GM23338 (cell line): Measurements from ENCODE around the gene LARGE1. TPM values are rescaled to one million over a fixed set of nuclear protein-coding genes. Genes with fewer than 3 reads are reported as not detected.

ENCODE experiments used
- ATAC-seq: fragments of 200-7000 bp; cut with Tn5 transposase; 3 replicates; pipeline ENCODE4 v1.9.1; 2020
- DNase-seq: peaks from one replicate; pipeline ENCODE4 v3.0.0-alpha.2; 2015; ENCODE audit warnings: low spot score
- H2AFZ ChIP-seq: fragments of 200-600 bp; sonication (generic); 2 replicates; pipeline ENCODE4 v1.8.0; 2016; ENCODE audit warnings: antibody characterized with exemption, mild to moderate bottlenecking, moderate library complexity
- H3F3A ChIP-seq: fragments of 200-600 bp; sonication (generic); replicated peaks from 2 replicates; pipeline ENCODE4 v1.8.0; 2017; ENCODE audit warnings: antibody characterized with exemption, mixed run types, low read depth
- H3K27ac ChIP-seq: fragments of 200-600 bp; sonication (generic); 2 replicates; pipeline ENCODE4 v1.6.1; 2016; ENCODE audit warnings: low read depth
- H3K27me3 ChIP-seq: fragments of 200-600 bp; sonication (generic); 2 replicates; pipeline ENCODE4 v1.8.0; 2016; ENCODE audit warnings: mild to moderate bottlenecking, mixed run types, moderate library complexity; ENCODE audit not compliant: insufficient read depth
- H3K36me3 ChIP-seq: fragments of 200-600 bp; sonication (generic); 2 replicates; pipeline ENCODE4 v1.8.0; 2016; ENCODE audit warnings: mild to moderate bottlenecking; ENCODE audit not compliant: insufficient read depth
- H3K4me1 ChIP-seq: fragments of 200-600 bp; sonication (generic); 2 replicates; pipeline ENCODE4 v1.8.0; 2016; ENCODE audit warnings: mild to moderate bottlenecking, moderate library complexity; ENCODE audit not compliant: insufficient read depth
- H3K4me2 ChIP-seq: fragments of 200-600 bp; sonication (generic); 2 replicates; pipeline ENCODE4 v1.7.1; 2017; ENCODE audit warnings: mixed run types
- H3K4me3 ChIP-seq: fragments of 200-600 bp; sonication (generic); 2 replicates; pipeline ENCODE4 v1.6.1; 2016; ENCODE audit warnings: mixed run types
- H3K79me2 ChIP-seq: fragments of 200-600 bp; sonication (generic); replicated peaks from 2 replicates; pipeline ENCODE4 v1.8.0; 2017; ENCODE audit warnings: mild to moderate bottlenecking; ENCODE audit not compliant: insufficient read depth
- H3K9me2 ChIP-seq: fragments of 200-600 bp; sonication (generic); 2 replicates; pipeline ENCODE4 v1.8.0; 2017; ENCODE audit not compliant: insufficient read depth
- H4K20me1 ChIP-seq: fragments of 200-600 bp; sonication (generic); replicated peaks from 2 replicates; pipeline ENCODE4 v1.8.0; 2017; ENCODE audit warnings: mild to moderate bottlenecking; ENCODE audit not compliant: insufficient read depth
- H3K27ac Mint-ChIP-seq: 2 replicates; pipeline ENCODE4 v1.8.0; 2020; ENCODE audit warnings: inconsistent platforms, mild to moderate bottlenecking, moderate library complexity, mixed read lengths
- H3K27me3 Mint-ChIP-seq: 3 replicates; pipeline ENCODE4 v1.8.0; 2022; ENCODE audit warnings: low read depth, mild to moderate bottlenecking, moderate library complexity, mixed read lengths, inconsistent platforms; ENCODE audit not compliant: insufficient read depth, poor library complexity
- H3K36me3 Mint-ChIP-seq: 3 replicates; pipeline ENCODE4 v1.8.0; 2021; ENCODE audit warnings: low read depth, mild to moderate bottlenecking, inconsistent platforms, moderate library complexity, mixed read lengths
- H3K4me1 Mint-ChIP-seq: 3 replicates; pipeline ENCODE4 v1.8.0; 2020; ENCODE audit warnings: mild to moderate bottlenecking, inconsistent platforms, mixed read lengths
- H3K4me3 Mint-ChIP-seq: 3 replicates; pipeline ENCODE4 v1.8.0; 2021; ENCODE audit warnings: moderate library complexity, mild to moderate bottlenecking, inconsistent platforms, mixed read lengths
- H3K9me3 Mint-ChIP-seq: 3 replicates; pipeline ENCODE4 v1.8.0; 2020; ENCODE audit warnings: moderate library complexity, mild to moderate bottlenecking, inconsistent platforms, mixed read lengths
- CREB1 ChIP-seq: fragments of 250-450 bp; sonication (Bioruptor Pico); IDR thresholded peaks from 2 replicates; pipeline ENCODE4 v1.5.0; 2020; ENCODE audit warnings: low read depth, mild to moderate bottlenecking, moderate library complexity
- CTCF ChIP-seq, 2 experiments: fragments of 200-600 bp in 1 of 2; sonication (generic) in 1 of 2; conservative IDR thresholded peaks; 2 replicates each; pipeline versions ENCODE4 v1.5.1 to v1.6.1; 2016 to 2017; ENCODE audit warnings: antibody characterized with exemption in 2 of 2, low read depth in 2 of 2, mild to moderate bottlenecking in 2 of 2, moderate library complexity in 1 of 2
- EZH2 ChIP-seq: fragments of 200-600 bp; sonication (generic); IDR thresholded peaks from one replicate; pipeline ENCODE4 v1.8.0; 2017; ENCODE audit warnings: antibody characterized with exemption, mild to moderate bottlenecking, low read depth; ENCODE audit not compliant: unreplicated experiment
- EZH2phosphoT487 ChIP-seq: fragments of 200-600 bp; sonication (generic); IDR thresholded peaks from one replicate; pipeline ENCODE4 v1.8.1; 2018; ENCODE audit warnings: antibody characterized with exemption; ENCODE audit not compliant: unreplicated experiment
- JUNB ChIP-seq: IDR thresholded peaks from one replicate; pipeline ENCODE4 v1.6.1; 2016; ENCODE audit warnings: antibody characterized with exemption; ENCODE audit not compliant: unreplicated experiment
- NANOG ChIP-seq: IDR thresholded peaks from 2 replicates; pipeline ENCODE4 v1.6.1; 2016; ENCODE audit warnings: antibody characterized with exemption, borderline replicate concordance
- POLR2AphosphoS5 ChIP-seq: IDR thresholded peaks from 2 replicates; pipeline ENCODE4 v1.6.1; 2016; ENCODE audit warnings: antibody characterized with exemption, low read depth
- REST ChIP-seq: IDR thresholded peaks from one replicate; pipeline ENCODE4 v1.6.1; 2018; ENCODE audit warnings: antibody characterized with exemption; ENCODE audit not compliant: unreplicated experiment
- STAT1 ChIP-seq: IDR thresholded peaks from one replicate; pipeline ENCODE4 v1.6.1; 2016; ENCODE audit warnings: antibody characterized with exemption; ENCODE audit not compliant: unreplicated experiment
- ZNF114 ChIP-seq: fragments of 250-450 bp; sonication (Bioruptor Pico); IDR thresholded peaks from 2 replicates; pipeline ENCODE4 v1.5.0; 2020; ENCODE audit warnings: mild to moderate bottlenecking, moderate library complexity
- ZNF331 ChIP-seq: fragments of 250-450 bp; sonication (Bioruptor Pico); IDR thresholded peaks from 2 replicates; pipeline ENCODE4 v1.5.0; 2020; ENCODE audit warnings: low read depth, mild to moderate bottlenecking, moderate library complexity
- ZNF462 ChIP-seq: fragments of 250-450 bp; sonication (Bioruptor Pico); IDR thresholded peaks from 2 replicates; pipeline ENCODE4 v1.5.0; 2020; ENCODE audit warnings: mild to moderate bottlenecking, moderate library complexity
- polyA plus RNA-seq: library from polyadenylated mRNA; unstranded; fragments of >200 nt; fragmentation: Nextera tagmentation; extraction: Ambion mirVana; gene quantifications from 2 replicates; pipeline ENCODE4 v1.2.1, GENCODE V29; 2016
- total RNA-seq: library from RNA; depleted of rRNA; stranded (reverse); fragments of >200 nt; shearing (Covaris generic); gene quantifications from 2 replicates; pipeline ENCODE4 v1.2.3, GENCODE V29; 2014
- TF ChIP-seq, protein P1 (sequence below): IDR thresholded peaks from 2 replicates; pipeline ENCODE4 v1.6.1; 2016; ENCODE audit warnings: antibody characterized with exemption

LARGE1 gene
- total and polyA plus RNA-seq, 2 experiments from 2014 or later = 12.8 to 75.6 TPM

DNA sequence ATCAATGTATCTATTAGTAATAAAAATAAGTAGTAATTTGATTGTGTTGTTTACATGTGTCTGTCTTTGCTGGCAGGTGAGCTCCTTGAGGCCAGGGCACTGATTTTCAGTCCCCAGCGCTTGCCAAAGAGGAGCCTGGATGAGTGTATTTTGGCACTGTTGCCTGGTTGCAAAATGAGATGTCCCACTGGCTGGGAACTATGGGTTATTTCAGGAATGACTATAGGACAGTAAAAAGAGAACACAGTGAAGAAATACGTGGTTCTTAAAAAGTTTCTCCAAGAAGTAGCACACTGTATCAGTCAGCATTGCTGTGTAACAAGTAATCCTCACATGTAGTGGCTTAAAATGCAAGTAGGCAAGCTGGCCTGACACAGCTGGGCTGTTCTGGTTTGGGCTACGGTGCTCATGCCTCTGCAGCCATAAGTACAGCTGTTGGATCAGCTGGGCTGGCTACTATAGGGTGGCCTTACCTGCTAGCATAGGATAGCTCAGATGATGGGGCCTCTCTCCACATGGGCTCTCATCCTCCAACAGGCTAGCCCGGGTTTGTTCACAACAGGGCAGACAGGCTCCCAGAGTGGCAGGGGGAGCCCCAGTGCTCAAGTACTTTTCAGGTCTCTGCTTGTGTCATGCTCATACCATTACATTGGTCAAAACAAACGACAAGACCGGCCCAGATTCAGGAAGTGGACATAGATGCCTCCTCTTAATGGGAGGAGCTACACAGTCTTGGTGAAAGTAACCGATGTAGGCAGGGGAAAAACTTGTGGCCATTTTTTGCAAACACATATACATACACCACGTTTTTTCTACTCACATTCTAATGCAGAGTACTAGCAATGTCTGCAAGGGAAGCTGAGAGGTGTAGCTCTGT is 399.1 kb downstream of the LARGE1 start:
- TF ChIP-seq ZNF462 (no peak), NANOG (no peak), ZNF331 (CRISPR knock-in tag) (no peak), POLR2AphosphoS5 (no peak), JUNB (no peak), STAT1 (no peak), EZH2phosphoT487 (no peak), REST (no peak), ZNF114 (CRISPR knock-in tag) (no peak), EZH2 (no peak), CREB1 (CRISPR knock-in tag) (no peak), CTCF (conservative IDR thresholded peaks at IDR 0.05; ENCODE audit: low read depth in 2 of 2) (no peak)
- TF ChIP-seq, protein P1, sequence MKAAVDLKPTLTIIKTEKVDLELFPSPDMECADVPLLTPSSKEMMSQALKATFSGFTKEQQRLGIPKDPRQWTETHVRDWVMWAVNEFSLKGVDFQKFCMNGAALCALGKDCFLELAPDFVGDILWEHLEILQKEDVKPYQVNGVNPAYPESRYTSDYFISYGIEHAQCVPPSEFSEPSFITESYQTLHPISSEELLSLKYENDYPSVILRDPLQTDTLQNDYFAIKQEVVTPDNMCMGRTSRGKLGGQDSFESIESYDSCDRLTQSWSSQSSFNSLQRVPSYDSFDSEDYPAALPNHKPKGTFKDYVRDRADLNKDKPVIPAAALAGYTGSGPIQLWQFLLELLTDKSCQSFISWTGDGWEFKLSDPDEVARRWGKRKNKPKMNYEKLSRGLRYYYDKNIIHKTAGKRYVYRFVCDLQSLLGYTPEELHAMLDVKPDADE = no peak
- H3K4me1 Mint-ChIP-seq = peaks cover 26% of the 10 kb centered on the region
- Histone ChIP-seq H3K4me2 (no peak overlapping the region), H3K79me2 (peaks cover 32% of the 10 kb centered on the region), H3F3A (no peaks in the 10 kb centered on the region), H3K4me3 (no peak overlapping the region), H3K27me3 (no peaks in the 10 kb centered on the region), H2AFZ (no peak overlapping the region), H4K20me1 (peaks cover 24% of the 10 kb centered on the region), H3K36me3 (no peaks in the 10 kb centered on the region), H3K4me1 (peaks cover 8% of the 10 kb centered on the region; the same call in 1 of the 2 replicates), H3K27ac (peak overlapping the region; percentile 69; the same call in 1 of the 2 replicates), H3K9me2 (no peaks in the 10 kb centered on the region)
- no peak overlapping the region for H3K27ac Mint-ChIP-seq
- DNase-seq = no peak
- peaks cover 19% of the 10 kb centered on the region for H3K36me3 Mint-ChIP-seq
- ATAC-seq = no peak
- H3K4me3 Mint-ChIP-seq = no peak overlapping the region
- peaks cover 7% of the 10 kb centered on the region for H3K27me3 Mint-ChIP-seq
- peaks cover 8% of the 10 kb centered on the region for H3K9me3 Mint-ChIP-seq
